GM10266 (cell line): ENCODE data around the gene ELMO1.

Experiments
- DNase-seq: peaks from one replicate; pipeline ENCODE4 v3.0.0; 2012; ENCODE audit errors: extremely low spot score
- TF ChIP-seq, protein P1 (sequence below): IDR thresholded peaks from 2 replicates; pipeline ENCODE4 v1.5.1; 2012; ENCODE audit warnings: mild to moderate bottlenecking, low read depth; ENCODE audit not compliant: control insufficient read depth, insufficient read depth; ENCODE audit errors: missing control alignments

Gene ELMO1

DNA sequence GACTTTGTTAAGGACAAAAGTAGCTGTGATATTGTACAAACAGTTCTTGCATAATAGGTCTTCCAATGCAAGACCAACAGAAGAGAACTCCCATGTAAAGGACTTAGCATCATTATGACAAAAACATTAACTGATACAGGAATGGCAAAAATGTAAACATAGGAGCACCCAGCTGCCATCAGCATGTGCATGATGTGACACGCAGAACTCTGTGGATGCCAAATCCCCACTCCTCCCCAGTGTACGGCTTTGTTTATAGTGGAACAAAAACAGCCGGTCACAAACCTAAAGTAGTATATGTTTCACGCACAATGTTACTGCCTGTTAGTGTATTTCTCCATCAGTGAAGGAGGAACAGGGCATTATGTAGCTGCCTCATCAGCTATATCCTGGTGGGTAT, 408.3 kb downstream of the ELMO1 start:
- DNase-seq = no peak
- TF ChIP-seq, protein P1, sequence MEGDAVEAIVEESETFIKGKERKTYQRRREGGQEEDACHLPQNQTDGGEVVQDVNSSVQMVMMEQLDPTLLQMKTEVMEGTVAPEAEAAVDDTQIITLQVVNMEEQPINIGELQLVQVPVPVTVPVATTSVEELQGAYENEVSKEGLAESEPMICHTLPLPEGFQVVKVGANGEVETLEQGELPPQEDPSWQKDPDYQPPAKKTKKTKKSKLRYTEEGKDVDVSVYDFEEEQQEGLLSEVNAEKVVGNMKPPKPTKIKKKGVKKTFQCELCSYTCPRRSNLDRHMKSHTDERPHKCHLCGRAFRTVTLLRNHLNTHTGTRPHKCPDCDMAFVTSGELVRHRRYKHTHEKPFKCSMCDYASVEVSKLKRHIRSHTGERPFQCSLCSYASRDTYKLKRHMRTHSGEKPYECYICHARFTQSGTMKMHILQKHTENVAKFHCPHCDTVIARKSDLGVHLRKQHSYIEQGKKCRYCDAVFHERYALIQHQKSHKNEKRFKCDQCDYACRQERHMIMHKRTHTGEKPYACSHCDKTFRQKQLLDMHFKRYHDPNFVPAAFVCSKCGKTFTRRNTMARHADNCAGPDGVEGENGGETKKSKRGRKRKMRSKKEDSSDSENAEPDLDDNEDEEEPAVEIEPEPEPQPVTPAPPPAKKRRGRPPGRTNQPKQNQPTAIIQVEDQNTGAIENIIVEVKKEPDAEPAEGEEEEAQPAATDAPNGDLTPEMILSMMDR = no peak

DNA sequence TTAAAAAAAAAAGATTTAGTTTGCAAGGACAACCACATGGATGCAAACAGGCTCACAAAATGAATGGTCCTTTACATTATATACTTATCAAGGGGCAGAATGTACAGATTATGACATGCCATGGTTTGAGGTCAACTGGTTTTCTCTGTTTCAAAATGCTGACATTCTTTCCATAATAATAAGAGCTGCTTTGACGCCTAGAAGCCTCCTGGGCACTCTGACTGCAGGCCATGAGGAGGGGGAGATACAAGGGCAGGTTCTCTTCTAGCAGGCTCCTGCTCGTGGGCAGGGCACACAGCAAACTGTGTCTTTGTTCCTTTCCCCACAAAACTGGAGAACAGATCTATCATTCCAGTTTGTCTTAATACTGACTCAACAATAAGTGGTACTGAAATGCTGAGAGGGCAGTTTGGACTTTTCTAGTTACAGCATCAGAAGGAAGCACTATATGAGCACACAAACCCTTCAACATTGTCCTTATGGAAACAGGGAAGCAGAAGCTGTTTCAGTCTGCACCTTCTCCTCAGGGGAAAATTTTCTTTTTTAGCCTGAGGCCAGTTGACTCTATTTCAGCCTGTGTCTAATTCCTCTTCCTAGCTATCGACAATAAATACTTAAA, 409.4 kb downstream of the ELMO1 start:
- TF ChIP-seq, protein P1 = no peak
- no peak for DNase-seq

DNA sequence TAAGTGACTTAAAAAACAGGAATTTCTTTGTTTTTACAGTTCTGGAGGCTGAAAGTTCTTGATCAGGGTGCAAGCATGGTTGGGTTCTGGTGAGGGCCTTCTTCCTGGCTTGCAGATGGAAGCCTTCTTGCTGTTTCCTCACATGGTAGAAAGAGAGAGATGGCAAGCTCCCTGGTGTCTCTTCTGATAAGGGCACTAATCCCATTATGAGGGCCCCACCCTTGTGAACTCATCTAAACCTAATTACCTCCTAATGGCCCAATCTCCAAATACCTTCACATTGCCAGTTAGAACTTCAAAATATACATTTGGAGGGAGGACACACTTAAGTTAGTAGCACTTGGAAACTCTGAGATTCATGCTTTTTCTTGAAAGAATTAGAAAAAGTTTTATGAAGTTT, 410.0 kb downstream of the ELMO1 start:
- TF ChIP-seq, protein P1 = no peak
- no peak for DNase-seq

DNA sequence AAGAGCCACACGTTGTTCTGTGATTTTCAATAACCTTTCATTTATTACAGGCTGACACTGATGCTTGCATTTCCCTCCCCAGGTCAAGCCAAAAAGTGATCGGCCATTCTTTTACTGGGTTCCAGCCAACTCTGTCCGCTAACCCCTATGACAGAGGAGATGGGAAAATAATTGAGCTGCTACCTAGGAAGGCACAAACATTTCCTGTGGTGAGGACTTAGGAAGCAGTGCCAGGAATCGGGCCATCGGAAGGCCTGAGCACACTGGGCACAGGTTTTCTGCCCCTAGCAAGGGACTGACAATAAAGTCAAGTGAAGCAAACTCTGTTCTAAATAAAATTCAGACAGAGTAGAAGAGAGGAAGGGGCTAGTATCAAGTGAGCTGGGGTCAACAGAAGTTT, 411.4 kb downstream of the ELMO1 start:
- TF ChIP-seq, protein P1 = no peak

DNA sequence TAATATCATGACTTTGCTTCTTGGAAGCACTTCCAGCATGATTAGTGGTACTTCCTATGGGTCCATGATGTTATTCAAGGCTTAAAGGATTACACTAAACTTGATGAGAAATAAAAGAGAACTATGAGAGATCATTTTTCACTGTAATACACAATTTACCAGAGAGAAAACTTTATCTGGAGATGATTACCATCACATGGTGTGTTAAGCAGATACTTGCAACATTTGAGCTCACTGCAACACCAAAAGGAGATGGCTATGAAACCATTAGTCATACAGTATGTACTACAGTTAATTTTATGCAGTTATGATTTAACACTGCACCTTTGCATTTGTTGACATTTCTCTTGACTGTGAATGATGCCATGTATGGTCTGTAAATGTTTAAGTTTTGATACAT, 413.0 kb downstream of the ELMO1 start:
- no peak for DNase-seq
- TF ChIP-seq, protein P1 = no peak

More for the DNA sequence above, 411.4 kb downstream of the ELMO1 start:
- no peak for DNase-seq

DNA sequence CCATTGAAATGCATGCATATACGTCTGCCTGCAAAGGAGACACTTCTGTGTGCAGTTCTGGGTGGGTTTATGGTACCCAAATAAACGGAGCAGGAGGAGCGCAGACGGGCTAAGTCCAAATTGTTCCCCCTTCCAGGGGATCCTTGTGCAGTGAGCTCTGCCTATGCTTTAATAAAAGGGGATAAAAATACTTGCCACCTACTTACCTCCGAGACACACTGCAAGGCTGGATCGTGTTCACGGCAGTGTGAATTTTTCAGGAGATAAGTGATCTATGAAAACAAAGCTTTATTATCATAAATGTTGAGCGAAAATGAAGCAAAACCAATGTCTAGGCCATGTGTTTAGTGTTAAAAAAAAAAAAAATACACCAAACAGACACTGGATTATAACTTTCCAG, 415.5 kb downstream of the ELMO1 start:
- TF ChIP-seq, protein P1 = no peak
- no peak for DNase-seq

DNA sequence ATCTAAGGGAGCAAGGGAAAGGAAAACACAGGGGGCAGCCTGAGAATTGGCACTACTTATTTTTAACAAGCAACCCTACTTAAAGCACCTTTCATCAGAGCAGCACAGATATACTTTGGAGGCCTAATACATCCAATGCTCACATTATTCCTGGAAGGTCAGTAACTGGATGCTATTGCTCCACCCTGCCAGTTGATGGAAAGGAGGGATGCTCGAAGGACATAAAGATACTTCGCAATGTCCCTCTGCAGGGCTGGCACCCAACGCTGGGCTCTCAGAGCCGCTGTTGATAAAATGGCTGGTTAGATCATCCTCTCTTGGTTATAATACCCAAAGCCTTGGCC, 416.4 kb downstream of the ELMO1 start:
- TF ChIP-seq, protein P1 = no peak
- no peak for DNase-seq
